ENCODE measurements around the gene LRRFIP2.
"Not testable (repeated sequence)": the region's sequence is repeated elsewhere in the genome, so short reads cannot be mapped to it uniquely, and the experiment has no call there.

Gene LRRFIP2

GRCh38 chr3:37125195-37126073 is 48.9 kb downstream of the LRRFIP2 start:
- TF ChIP-seq EZH2phosphoT487 (IDR thresholded peaks at IDR 0.05; ENCODE audit: borderline replicate concordance) (no peak), CTCF (conservative IDR thresholded peaks at IDR 0.05; ENCODE audit: low read length) (no peak)
- no peaks in the 10 kb centered on the region for H4K20me1 ChIP-seq (ENCODE audit: insufficient read depth, low read length, poor library complexity, severe bottlenecking)
- peaks cover 6% of the 10 kb centered on the region; the same call in 1 of the 2 replicates for H3K79me2 ChIP-seq (ENCODE audit: insufficient read depth, low read length)
- H3F3A ChIP-seq (ENCODE audit: low read depth), result no peaks in the 10 kb centered on the region
- H3K4me2 ChIP-seq (ENCODE audit: low read depth, low read length, poor library complexity, severe bottlenecking), result no peak overlapping the region
- H3K36me3 ChIP-seq (ENCODE audit: insufficient read depth, low read length), result peaks cover 12% of the 10 kb centered on the region; the same call in 1 of the 2 replicates
- H3K9ac ChIP-seq (ENCODE audit: low read depth, low read length, poor library complexity, severe bottlenecking), result no peak overlapping the region
- H3K4me3 ChIP-seq (ENCODE audit: low read length, poor library complexity, severe bottlenecking), result no peak overlapping the region
- H2AFZ ChIP-seq (ENCODE audit: low read length), result no peak overlapping the region
- no peaks in the 10 kb centered on the region for H3K9me2 ChIP-seq (replicated peaks; ENCODE audit: low read depth, low read length)
- no peaks in the 10 kb centered on the region for H3K27me3 ChIP-seq (ENCODE audit: insufficient read depth, low read length, poor library complexity, severe bottlenecking)
- no peaks in the 10 kb centered on the region for H3K4me1 ChIP-seq (ENCODE audit: insufficient read depth, low read length, poor library complexity, severe bottlenecking)
- H3K9me3 ChIP-seq (ENCODE audit: insufficient read depth, low read depth, low read length), result no peaks in the 10 kb centered on the region

GRCh38 chr3:37124435-37124834 is 49.9 kb downstream of the LRRFIP2 start:
- TF ChIP-seq EZH2phosphoT487 (IDR thresholded peaks at IDR 0.05; ENCODE audit: borderline replicate concordance), result no peak
- TF ChIP-seq CTCF (conservative IDR thresholded peaks at IDR 0.05; ENCODE audit: low read length), result no peak
- H4K20me1 ChIP-seq (ENCODE audit: insufficient read depth, low read length, poor library complexity, severe bottlenecking), result no peaks in the 10 kb centered on the region
- no peaks in the 10 kb centered on the region for H3K79me2 ChIP-seq (ENCODE audit: insufficient read depth, low read length)
- no peak overlapping the region for H3K4me3 ChIP-seq (ENCODE audit: low read length, poor library complexity, severe bottlenecking)
- H3F3A ChIP-seq (ENCODE audit: low read depth), result no peaks in the 10 kb centered on the region
- H3K9me3 ChIP-seq (ENCODE audit: insufficient read depth, low read depth, low read length), result no peaks in the 10 kb centered on the region
- no peaks in the 10 kb centered on the region for H3K9me2 ChIP-seq (replicated peaks; ENCODE audit: low read depth, low read length)
- H3K27me3 ChIP-seq (ENCODE audit: insufficient read depth, low read length, poor library complexity, severe bottlenecking), result no peaks in the 10 kb centered on the region
- H3K9ac ChIP-seq (ENCODE audit: low read depth, low read length, poor library complexity, severe bottlenecking), result no peak overlapping the region
- peaks cover 12% of the 10 kb centered on the region; the same call in 1 of the 2 replicates for H3K36me3 ChIP-seq (ENCODE audit: insufficient read depth, low read length)
- no peaks in the 10 kb centered on the region for H3K4me1 ChIP-seq (ENCODE audit: insufficient read depth, low read length, poor library complexity, severe bottlenecking)
- no peak overlapping the region for H3K4me2 ChIP-seq (ENCODE audit: low read depth, low read length, poor library complexity, severe bottlenecking)
- no peak overlapping the region for H2AFZ ChIP-seq (ENCODE audit: low read length)

GRCh38 chr3:37123292-37123691 is 51.1 kb downstream of the LRRFIP2 start:
- Histone ChIP-seq H3K9me3 (ENCODE audit: insufficient read depth, low read depth, low read length) (no peaks in the 10 kb centered on the region), H3K4me1 (ENCODE audit: insufficient read depth, low read length, poor library complexity, severe bottlenecking) (no peaks in the 10 kb centered on the region), H3K9ac (ENCODE audit: low read depth, low read length, poor library complexity, severe bottlenecking) (no peak overlapping the region), H3K27me3 (ENCODE audit: insufficient read depth, low read length, poor library complexity, severe bottlenecking) (no peaks in the 10 kb centered on the region), H3K4me2 (ENCODE audit: low read depth, low read length, poor library complexity, severe bottlenecking) (no peak overlapping the region), H2AFZ (ENCODE audit: low read length) (no peak overlapping the region), H3K79me2 (ENCODE audit: insufficient read depth, low read length) (no peaks in the 10 kb centered on the region), H4K20me1 (ENCODE audit: insufficient read depth, low read length, poor library complexity, severe bottlenecking) (no peaks in the 10 kb centered on the region), H3F3A (ENCODE audit: low read depth) (0 out of 2 replicates have a peak, but pooled peaks cover 2% of the 10 kb centered on the region), H3K36me3 (ENCODE audit: insufficient read depth, low read length) (peaks cover 12% of the 10 kb centered on the region; the same call in 1 of the 2 replicates), H3K9me2 (replicated peaks; ENCODE audit: low read depth, low read length) (no peaks in the 10 kb centered on the region), H3K4me3 (ENCODE audit: low read length, poor library complexity, severe bottlenecking) (no peak overlapping the region)
- TF ChIP-seq EZH2phosphoT487 (IDR thresholded peaks at IDR 0.05; ENCODE audit: borderline replicate concordance) (no peak), CTCF (conservative IDR thresholded peaks at IDR 0.05; ENCODE audit: low read length) (no peak)

- not testable (repeated sequence) for H3K4me3 ChIP-seq (ENCODE audit: low read length, poor library complexity, severe bottlenecking); H2AFZ ChIP-seq (ENCODE audit: low read length); H3F3A ChIP-seq (ENCODE audit: low read depth); H3K79me2 ChIP-seq (ENCODE audit: insufficient read depth, low read length); H3K9me3 ChIP-seq (ENCODE audit: insufficient read depth, low read depth, low read length); H4K20me1 ChIP-seq (ENCODE audit: insufficient read depth, low read length, poor library complexity, severe bottlenecking); H3K4me1 ChIP-seq (ENCODE audit: insufficient read depth, low read length, poor library complexity, severe bottlenecking); H3K9me2 ChIP-seq (replicated peaks; ENCODE audit: low read depth, low read length); H3K9ac ChIP-seq (ENCODE audit: low read depth, low read length, poor library complexity, severe bottlenecking); H3K4me2 ChIP-seq (ENCODE audit: low read depth, low read length, poor library complexity, severe bottlenecking); H3K27me3 ChIP-seq (ENCODE audit: insufficient read depth, low read length, poor library complexity, severe bottlenecking)
- peaks cover 12% of the 10 kb centered on the region; the same call in 1 of the 2 replicates for H3K36me3 ChIP-seq (ENCODE audit: insufficient read depth, low read length)
Measured at GRCh38 chr3:37122069-37122468, 52.3 kb downstream of the LRRFIP2 start.

All from Loucy (cell line).